ENCODE data around the gene RPS14.

RPS14 gene

DNA sequence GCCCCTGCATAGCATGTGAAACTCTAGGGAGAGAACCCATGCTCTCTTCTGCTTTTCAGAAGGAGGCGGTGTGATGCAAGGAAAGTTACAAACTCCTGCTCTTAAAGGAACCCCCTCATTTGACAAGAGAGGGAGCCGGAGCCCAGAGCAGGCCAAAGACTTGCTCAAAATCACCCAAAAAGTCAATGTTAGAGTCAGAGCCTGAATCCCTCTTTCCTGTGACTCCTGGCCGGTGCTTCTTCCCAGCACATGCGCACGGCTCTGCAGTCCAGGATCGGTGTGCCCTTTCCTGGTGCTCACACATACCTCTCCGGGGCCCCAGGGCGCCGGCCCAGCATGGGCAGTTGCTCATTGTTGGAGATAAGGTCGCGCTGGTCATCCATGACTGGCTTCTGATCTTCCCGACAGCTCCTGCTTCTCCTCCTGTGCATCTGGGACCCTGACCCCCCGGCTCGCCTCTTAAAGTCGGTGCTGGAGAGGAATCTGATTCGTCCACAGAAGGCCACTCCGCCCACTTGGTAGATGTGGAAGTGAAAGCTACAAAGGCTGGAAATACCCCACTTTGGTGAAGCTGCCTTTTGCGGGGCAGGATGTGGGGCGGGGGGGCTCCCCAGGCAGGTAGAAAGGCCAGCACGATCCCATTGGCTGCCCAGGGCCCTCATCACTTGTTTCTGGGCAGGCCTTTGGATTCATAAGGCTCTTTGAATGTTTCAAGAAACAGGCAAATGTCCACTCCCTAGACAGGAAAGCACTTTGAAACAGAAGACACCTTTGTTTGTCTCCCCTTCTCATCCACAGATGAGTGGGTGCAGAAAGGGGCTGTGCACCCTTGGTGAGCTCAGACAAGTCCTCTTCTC lies 37.0 kb downstream of the RPS14 start, which contains the start of gene CD74:
Gene CD74 (minus strand): TSS at position 592 of the 857 bp plus-strand sequence. CDS start 161 bp downstream, at position 431.
- DNase-seq, result no peak

DNA sequence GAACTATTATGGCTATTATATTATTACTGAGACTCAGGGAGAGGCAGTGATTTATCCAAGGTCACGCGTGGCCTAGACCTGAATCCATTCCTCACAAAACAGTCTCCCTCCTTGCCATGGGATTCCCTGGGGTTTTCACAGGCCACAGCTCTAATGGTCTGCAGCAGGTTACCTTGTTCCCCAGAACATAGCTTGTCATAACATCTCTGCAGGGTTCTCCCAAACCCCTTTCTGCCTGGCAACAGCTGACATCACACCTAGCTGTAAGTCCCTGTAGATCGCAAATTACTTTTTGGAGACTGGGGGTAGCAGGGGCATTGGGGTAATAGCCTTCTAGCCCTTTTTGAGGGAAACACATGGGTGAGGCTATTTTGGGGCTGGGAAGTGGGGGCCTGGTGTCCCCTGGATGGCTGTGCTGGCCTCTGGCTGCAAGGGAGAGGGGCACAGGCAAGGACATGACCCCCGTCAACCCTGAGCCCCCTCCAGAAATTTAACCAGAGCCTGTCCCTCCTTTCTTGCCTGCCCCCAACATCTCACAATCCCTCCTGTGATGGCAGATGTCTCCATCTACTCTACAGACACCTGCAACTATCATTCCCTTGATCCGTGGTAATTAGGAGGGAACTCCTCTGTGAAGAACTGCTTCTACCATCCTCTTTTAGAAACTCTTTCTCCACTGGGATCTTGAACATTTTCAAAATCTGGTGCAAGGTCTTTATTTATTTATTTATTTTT lies 38.1 kb downstream of the RPS14 start:
- no peak for DNase-seq

DNA sequence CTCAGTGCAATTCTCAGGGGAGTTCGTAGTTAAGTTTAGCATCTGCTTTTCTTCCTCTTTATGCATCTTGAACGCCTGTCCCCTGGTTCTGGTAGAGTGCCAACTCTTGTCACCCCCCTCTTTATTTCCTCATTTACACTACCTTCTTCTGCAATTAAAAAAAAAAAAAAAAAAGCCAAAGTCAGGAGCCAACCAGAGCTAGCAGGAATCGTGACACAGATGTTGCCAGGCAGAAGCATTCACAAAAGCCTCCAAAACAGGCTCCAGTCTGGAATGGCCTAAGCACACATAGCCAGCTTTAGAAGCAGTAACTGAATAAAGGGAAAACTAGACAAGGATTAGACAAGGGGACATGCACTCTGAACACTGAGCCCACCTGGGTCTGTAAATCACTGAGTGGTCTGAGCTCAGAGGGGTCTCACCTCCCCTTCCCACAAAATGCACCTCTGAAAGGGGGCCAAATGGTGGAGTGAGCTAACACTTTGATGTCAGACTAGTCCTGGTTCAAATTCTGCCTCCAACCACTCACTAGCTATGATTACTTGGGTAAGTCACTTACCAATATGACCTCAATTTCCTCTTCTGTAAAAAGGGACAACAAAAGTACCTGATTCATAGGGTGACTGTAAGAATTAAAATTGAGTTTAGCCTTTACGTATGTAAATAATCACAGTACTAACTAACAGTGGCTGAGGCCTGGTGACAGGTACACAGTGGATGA lies 38.9 kb downstream of the RPS14 start:
- DNase-seq, result peak; percentile 57

DNA sequence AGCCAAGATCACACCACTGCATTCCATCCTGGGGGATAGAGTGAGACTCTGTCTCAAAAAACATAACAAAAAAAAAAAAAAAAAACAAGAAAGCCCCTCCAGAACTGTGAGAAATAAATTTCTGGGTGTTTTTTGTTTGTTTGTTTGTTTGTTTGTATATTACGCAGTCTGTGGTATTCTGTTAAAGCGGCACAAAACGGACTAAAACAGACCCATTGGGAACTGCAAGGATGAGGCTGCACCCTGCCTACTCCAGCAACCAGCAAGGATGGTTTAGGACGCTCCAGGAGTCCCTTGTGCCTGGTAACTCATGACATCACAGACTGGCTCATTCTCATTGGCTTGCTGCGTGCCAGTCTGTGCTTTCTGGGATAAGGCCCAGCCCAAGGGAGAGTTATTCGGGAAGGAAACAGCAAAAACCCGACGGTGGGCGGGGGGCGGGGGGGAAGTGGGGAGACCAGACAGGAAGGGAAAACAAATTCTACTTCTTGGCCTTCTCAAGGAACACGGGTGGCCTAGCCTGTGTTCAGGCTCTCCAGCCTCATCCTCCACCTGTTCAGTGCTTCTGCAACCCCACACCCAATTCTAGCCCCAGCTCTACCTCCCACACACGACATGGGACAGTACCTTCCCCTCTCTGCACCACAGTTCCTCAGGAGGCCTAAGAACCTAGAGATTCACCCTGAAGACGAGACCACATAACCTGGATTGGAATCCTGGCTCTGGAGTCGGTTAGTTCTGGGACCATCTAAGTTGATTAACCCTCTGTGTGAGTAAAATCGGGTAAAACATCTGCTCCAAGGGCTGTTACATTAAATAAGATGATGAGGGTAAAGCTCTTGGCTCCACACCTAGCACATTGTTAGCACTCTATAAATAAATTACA lies 39.7 kb downstream of the RPS14 start:
- DNase-seq, result peak; percentile 83

DNA sequence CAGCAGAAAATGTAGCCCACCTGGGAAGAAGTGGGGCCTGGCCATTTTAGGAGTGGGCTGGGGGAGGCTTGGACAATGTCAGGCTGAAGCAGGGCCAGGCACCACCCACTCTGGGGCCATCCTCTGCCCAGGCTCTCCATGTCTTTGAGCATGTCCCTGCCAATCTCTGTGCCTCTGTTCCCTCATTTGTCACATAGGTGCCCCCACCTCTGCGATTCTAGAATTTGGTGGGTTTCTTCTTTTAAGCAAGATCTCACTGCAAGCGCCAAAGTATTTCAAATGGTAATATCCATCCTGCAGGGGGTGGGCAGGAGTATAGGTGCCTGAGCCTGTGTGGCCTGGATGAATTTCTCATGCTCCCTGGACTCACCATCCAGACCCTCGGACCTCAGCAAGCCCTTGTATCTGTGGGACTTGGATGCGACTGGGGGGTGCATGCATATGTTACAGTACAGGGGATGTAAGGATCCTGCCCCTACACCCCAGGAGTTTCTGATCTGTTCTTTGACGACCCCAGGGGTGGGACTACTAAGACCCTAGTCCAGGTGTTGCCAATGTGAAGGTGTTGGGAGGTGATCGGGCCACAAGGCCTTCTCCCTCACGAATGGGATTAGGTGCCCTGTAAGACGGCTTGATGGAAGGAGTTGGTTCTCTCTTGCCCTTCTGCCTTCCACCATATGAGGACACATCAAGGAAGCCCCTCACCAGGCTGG lies 41.2 kb downstream of the RPS14 start:
- no peak for DNase-seq

DNA sequence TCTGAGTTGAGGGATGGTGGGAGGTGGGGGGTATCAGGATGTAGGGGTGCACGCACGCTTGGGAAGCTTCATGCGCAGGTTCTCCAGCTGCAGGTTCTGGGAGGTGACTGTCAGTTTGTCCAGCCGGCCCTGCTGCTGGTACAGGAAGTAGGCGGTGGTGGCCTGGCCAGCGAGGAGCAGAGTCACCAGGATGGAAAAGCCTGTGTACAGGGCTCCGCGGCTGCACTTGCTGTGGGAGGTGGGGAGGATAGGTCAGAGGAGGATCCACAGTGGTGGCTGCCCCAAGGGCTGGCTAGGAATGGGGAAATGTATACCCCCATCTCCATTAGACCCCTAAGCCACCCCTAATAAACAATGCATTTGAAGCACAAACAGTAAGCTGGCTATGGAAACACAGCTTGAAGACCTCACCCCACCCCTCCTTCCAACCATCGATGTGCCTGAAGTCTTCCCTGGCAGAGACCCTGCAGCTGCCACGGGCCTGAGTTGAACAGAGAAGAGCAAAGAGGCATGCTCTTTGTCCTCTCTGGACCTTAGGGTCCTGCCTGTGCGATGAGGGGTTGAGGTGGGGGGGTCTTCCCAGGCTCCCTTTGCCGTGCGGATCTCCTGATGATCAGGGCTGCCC lies 42.3 kb downstream of the RPS14 start:
- DNase-seq, result no peak

DNA sequence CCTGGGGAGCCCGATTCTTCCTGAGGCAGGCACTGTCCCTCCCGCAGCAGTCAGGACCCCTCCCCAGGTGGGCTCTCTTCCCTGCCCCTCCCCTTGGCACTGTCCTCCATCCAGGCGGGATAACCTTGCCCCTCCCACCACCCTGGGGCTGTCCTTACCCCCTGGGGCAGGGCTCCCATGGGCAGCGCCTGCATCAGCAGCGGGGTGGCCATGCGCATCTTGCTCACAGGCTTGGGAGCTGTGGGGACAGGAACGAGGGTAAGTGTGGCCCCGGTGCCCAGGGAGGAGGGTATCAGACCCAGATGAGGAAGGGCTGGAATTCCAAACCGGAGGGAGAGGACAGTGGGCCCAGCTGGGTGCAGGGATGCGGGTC lies 42.8 kb downstream of the RPS14 start:
- DNase-seq, result no peak

DNA sequence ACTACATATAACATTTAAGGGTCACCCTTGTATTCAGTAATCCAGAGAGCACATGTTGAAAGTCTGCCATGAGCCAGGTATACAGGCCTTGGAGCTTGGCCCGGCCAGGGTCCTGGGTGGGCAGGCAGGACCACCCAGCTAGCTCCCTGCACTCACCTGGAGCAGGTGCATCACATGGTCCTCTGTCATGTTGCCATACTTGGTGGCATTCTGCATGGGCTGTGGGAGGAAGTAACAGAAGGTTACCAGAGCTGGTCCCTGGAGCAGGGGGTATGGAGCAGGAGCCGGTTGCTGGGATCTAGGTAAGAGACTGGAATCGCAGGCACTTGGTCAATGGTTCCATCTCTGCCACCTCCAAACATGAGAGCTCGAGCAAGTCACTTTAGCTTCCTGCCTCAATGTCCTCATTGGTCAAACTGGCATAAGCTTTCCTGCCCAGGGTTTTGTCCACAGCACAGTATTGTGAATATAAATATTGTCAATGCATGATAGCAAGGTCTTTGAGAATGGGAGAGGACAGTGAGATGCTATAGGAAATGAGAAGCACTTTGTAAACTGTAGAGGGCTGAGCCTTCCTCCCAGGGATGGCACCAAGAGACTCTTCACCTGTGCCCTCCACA lies 43.3 kb downstream of the RPS14 start:
- DNase-seq, result no peak

DNA sequence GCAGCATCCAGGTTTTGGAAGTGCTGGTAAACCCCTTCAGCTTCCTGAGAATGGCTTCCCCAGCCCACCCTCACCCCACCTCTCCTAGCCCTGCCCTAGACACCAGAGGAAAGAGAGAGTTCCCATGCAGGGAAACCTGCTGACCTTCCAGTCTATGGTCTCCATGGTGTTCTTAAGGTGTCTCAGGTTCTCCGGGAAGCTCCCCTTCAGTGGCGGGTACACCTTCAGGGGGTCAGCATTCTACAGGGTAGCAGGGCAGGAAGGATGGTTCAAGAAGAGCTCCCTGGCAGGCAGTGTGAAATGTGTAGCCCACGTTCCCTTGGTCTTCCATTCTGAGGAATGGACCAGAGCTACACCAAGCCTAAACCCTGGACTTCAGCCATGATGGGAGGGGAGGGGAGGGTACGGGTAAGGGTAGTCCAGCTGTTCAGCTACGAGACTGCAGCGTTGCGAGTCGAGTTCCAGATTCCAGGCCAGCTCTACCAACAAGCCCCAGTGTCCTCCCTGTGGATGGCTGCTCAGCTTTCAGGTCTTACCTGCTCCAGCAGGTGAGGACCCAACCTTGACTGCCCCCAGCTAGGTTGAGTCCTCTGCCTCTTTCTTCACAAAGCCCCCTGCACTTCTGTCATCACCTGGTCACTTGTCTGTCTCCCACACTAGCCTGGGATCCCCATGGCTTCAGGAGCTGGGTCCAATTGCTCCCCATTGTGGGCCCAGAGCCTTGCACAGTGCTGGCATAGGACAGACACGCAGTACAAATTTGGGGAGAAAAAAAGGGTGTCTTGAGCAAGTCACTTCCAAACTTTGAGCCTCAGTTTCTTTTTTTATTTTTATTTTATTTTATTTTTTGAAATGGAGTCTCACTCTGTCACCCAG lies 44.4 kb downstream of the RPS14 start:
- DNase-seq, result no peak

DNA sequence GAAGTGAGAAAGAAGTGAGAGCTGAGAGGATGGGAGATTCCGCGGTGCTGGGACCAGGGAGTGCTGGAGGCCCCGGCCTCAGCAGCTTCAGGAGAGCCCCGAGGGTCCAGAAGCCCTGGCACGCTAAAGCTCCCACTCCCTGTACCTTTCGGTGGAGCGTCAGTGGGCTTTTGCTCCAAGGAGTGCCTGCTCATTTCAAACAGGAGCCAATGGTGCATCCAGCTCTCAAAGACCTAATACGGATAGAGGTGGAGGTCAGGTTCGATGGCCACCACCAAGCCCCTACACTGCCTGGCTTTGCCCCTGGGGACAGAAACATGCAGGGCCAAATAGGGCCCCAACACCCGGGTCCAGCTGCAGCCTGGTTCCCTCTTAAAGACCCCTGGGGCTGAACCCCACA lies 45.0 kb downstream of the RPS14 start:
- no peak for DNase-seq

DNA sequence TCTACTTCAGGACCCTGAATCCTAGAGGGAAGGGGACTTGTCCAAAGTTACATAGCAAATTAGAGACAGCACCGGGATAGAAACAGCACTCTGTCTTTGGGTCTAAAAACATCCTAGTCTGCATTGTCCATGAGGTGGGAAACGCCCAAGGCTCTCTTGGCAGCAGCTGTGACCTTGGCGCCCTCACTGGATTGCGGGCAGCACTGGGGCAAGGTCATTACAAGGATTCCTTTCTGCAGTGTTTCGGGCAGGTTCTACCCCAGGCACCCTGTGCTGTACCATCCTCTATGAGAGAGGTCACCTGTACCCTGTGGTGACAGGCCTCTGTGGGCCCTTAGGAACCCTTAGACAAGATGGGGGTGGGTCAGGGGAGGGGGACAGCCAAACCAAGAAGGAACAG lies 45.4 kb downstream of the RPS14 start:
- no peak for DNase-seq

DNA sequence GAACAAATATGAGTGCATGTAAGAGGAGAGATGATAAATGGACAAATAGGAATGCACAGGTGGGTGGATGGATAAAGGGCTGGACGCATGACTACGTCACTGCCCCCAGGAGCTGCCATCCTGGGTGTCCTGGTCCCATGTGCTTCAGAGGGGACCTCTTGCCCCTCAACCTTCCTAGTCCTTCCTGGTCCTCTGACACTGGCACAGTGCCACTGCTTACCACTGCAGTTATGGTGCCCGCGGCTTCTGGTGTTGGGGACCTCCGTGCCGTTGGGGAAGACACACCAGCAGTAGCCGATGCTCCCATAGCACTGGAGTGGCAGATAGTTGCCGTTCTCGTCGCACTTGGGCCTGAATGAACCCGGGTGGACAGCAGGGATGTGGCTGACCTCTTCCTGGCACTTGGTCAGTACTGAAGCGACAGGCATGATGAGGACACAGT lies 46.6 kb downstream of the RPS14 start:
- DNase-seq, result no peak

DNA sequence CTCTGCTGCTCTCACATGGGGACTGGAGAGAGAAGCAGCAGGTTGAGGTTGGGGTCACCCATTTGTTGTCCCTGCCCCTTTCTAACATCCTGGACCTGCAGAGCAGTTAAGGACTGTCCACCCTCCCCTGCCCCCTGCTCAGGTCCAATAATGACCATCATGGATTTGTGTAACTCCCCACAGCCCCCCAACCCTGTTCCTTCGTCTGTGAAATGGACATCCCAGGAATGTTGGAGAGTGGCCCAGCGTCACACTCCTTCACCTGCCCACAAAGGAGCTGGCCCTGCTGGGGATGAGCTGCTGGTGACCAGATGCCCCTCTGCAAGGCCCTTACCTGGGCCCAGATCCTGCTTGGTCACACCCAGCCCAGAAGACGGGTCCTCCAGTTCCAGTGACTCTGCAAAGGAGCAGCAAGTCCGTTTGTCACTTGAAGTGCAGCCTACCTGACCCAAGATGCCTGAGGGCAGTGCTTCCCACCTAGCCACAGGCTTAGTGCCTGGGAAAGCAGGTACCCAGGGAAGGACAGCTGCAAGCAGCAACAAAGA lies 47.2 kb downstream of the RPS14 start:
- DNase-seq, result no peak

DNA sequence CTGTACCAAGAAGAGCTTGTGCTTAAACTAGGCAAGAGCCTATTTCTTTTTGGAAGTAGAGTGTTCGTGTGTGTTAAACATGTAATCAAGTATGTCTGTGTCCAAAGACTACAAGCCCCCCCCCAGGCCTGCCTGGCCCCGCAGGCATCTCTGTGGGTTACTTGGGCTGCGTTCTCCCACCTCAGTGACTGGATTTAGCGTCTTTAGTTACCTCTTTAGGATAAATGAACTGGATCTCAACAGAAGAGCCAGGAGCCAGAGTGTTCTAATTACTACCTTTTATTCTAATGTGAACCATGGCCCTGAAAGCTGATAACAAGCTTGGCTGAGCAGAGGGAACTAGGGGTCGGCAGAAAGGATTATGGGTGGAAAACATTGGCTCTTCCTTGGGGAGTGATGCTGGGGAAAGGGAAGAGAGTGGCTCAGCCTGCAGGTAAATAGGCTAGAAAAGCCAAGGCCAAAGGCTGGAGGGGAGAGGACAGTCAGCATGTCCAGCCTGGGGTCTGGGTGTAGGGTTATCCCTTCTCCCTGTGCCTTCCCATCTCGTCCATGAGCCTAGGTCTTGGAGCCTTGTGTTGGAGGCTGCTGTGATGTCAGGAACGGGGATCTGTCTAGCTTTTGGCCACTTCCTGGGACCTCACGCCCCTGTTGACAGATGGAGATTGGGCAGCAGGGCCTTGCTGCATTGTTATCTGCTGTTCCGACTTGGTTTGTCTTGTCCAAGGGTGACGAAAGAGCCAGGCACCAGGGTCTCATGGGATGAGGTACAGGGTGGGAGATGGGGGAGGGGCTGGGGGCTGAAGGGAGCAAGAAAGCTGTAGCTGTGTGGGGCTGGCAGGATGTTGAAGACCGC lies 47.9 kb downstream of the RPS14 start:
- DNase-seq, result no peak

DNA sequence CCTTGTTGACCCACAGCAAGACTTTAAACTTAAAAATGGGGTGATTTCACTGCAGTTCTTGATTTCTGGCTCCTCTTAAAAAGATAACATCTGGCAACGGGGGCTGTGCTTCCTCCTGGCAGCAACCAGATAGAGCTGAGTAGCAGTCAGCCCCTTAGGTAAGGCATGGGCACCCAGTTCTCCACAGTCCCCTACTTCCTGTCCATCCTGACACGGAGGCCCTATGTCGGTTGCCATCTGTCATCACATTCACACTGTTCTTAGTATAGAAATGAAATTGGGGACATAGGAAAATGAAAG lies 48.5 kb downstream of the RPS14 start:
- no peak for DNase-seq

DNA sequence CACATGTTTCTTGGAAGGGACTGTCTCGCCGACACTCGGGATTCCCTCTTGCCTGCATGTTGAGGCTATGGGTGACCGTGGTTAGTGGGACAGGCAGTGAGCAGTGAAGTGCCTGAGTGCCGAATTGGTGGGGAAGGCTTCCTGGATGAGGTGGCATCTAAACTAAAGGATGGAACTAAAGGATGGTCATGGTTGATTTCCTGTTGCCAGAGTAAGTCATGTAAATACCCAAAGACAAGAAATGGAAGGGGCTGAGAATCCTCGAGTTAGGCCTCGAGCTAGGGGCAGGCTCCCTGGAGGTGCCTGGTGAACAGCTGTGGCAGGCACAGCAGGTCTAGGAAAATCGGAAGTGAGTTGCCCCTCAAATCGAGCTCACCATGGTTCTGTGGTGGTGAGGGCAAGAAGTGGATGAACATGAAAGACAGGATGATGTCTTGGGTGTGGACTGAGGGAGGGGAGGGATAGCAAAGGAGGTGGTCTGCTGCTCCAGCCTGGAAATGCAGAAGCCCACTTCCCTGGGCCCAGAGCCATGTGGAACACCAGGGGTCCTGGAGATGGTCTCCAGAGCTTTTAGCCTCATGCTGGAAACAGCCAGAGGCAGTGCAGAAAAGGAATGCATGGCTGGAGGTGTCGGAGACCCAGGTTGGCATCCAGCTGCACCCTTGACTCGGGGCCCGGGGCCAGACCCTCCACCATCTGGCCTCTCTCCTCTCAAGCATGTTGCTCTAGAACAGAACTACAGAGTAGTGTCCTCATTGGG lies 49.0 kb downstream of the RPS14 start:
- no peak for DNase-seq

DNA sequence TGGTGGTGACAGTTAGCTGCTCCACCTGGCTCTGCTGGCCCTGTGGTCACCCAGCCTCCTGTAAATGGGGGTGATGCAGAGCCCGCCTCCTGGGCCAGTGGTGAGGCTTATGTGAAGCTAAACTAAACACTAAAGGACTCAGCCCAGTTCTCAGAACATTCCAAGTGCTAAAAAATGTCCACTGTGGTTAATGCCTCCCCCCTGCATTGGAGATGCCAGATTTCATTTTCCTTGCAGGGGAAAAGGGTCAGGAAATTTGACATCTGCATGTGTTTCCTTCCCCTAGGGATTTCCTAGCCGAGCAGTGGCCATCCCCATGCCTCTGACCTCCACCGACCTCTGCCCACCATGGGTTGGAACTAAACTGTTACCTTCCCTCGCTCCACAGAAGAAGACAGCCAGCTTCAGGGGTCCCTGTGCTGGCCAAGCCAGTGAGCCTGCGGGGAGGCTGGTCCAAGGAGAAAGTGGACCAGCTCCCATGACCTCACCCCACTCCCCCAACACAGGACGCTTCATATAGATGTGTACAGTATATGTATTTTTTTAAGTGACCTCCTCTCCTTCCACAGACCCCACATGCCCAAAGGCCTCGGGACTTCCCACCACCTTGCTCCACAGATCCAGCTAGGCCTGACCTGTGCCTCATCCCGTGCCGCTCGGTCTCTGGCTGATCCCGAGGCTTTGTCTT lies 49.9 kb downstream of the RPS14 start:
- DNase-seq, result no peak

Data from NCI-H446 treated with DMSO at 0.1 percent for 48 hours (cell line).